Ecto neural progenitor cell (in vitro differentiated cells): ENCODE results near the gene R3HDML.
"Not testable (repeated sequence)": the region's sequence is repeated elsewhere in the genome, so short reads cannot be mapped to it uniquely, and the experiment has no call there.

Source experiments
- DNase-seq: peaks from one replicate; pipeline ENCODE4 v3.0.0-alpha.2; 2018; ENCODE audit warnings: low spot score

The R3HDML gene

GRCh38 chr20:44336725-44337380, at the start of gene R3HDML:
Gene R3HDML (plus strand): TSS chr20:44337043. CDS start chr20:44337158, 115 bp downstream.
- DNase-seq: no peak

GRCh38 chr20:44287272-44288097, 49.4 kb upstream of the R3HDML start:
- no peak for DNase-seq

- no peak for DNase-seq
These were observed 48.6 kb upstream of the R3HDML start for GRCh38 chr20:44288252-44288651.

GRCh38 chr20:44291754-44292153, 45.1 kb upstream of the R3HDML start:
- DNase-seq: no peak

GRCh38 chr20:44296011-44296410, 40.8 kb upstream of the R3HDML start:
- no peak for DNase-seq

GRCh38 chr20:44297721-44298120, 39.1 kb upstream of the R3HDML start:
- no peak for DNase-seq

- not testable (repeated sequence) for DNase-seq
These were observed 37.8 kb upstream of the R3HDML start for GRCh38 chr20:44299011-44299535.

- DNase-seq: no peak
These were observed 35.6 kb upstream of the R3HDML start for GRCh38 chr20:44301285-44301684.

- DNase-seq: no peak
These were observed 34.7 kb upstream of the R3HDML start for GRCh38 chr20:44302026-44302669.

GRCh38 chr20:44302736-44303135, 34.1 kb upstream of the R3HDML start:
- no peak for DNase-seq

GRCh38 chr20:44304383-44304782, 32.5 kb upstream of the R3HDML start:
- no peak for DNase-seq

GRCh38 chr20:44306927-44307326, 29.9 kb upstream of the R3HDML start:
- no peak for DNase-seq

- DNase-seq: no peak
These were observed 26.8 kb upstream of the R3HDML start for GRCh38 chr20:44309763-44310663.

GRCh38 chr20:44310664-44311639, 25.9 kb upstream of the R3HDML start, which contains the start of gene FITM2:
Gene FITM2 (minus strand): TSS chr20:44311202. CDS start chr20:44311148, 54 bp downstream.
- DNase-seq: peak; percentile 99

GRCh38 chr20:44314870-44315269, 22.0 kb upstream of the R3HDML start:
- DNase-seq: no peak

- DNase-seq: no peak
These were observed 16.9 kb upstream of the R3HDML start for GRCh38 chr20:44319839-44320422.

GRCh38 chr20:44324343-44324742, 12.5 kb upstream of the R3HDML start:
- peak; percentile 73 for DNase-seq

GRCh38 chr20:44326391-44327159, 10.3 kb upstream of the R3HDML start:
- DNase-seq: peak; percentile 69

GRCh38 chr20:44327748-44328147, 9.1 kb upstream of the R3HDML start:
- DNase-seq: not testable (repeated sequence)
